ENCODE results near the gene CCDC18. TPM values are rescaled to one million over a fixed set of nuclear protein-coding genes. Genes with fewer than 3 reads are reported as not detected.
"Not testable (repeated sequence)": the region's sequence is repeated elsewhere in the genome, so short reads cannot be mapped to it uniquely, and the experiment has no call there.

CCDC18 gene
- total and polyA plus RNA-seq, 4 donors = 2.7 to 8.5 (median 7.2) TPM

GRCh38 chr1:93275634-93276295, 95.2 kb downstream of the CCDC18 start:
- H3K4me1 ChIP-seq (ENCODE audit: control insufficient read depth in 4 of 4, insufficient read depth in 4 of 4, low read length in 3 of 4) = peaks cover 1 to 17% (median 8%) of the 10 kb centered on the region in 4 donors
- no peaks in the 10 kb centered on the region for H3K36me3 ChIP-seq (ENCODE audit: control insufficient read depth in 4 of 4, insufficient read depth in 3 of 4, low read depth in 1 of 4, low read length in 3 of 4)
- no peak for DNase-seq (ENCODE audit: low spot score)
- H3K27me3 ChIP-seq (ENCODE audit: control insufficient read depth in 4 of 4, insufficient read depth in 4 of 4, low read length in 3 of 4) = no peaks in the 10 kb centered on the region
- H3K9ac ChIP-seq (ENCODE audit: low read depth in 1 of 2, low read length in 2 of 2) = peak overlapping the region in 1 of 2 donors; percentile 27
- H3K9me3 ChIP-seq (ENCODE audit: control insufficient read depth in 4 of 4, low read length in 3 of 4) = peaks cover 0 to 5% (median 0%) of the 10 kb centered on the region in 4 donors
- WGBS = 35% methylated on average over 5 of the region's 5 CpGs
- H3K4me3 ChIP-seq (ENCODE audit: low read depth in 1 of 3, low read length in 3 of 3) = peak overlapping the region in 1 of 3 donors; percentile 42
- TF ChIP-seq NR2F2 (IDR thresholded peaks at IDR 0.05) = no peak
- peak; percentile 8 for TF ChIP-seq FOXA1 (IDR thresholded peaks at IDR 0.05)
- TF ChIP-seq SP1 (IDR thresholded peaks at IDR 0.05) = peak; percentile 97
- TF ChIP-seq REST (IDR thresholded peaks at IDR 0.05) = peak; percentile 76
- TF ChIP-seq FOXA2 (IDR thresholded peaks at IDR 0.05) = peak; percentile 31
- TF ChIP-seq ATF3 (IDR thresholded peaks at IDR 0.05) = peak; percentile 58
- TF ChIP-seq RAD21 (IDR thresholded peaks at IDR 0.05) = peak in 1 of 2 donors; percentile 27
- peak in 1 of 2 donors; percentile 60 for TF ChIP-seq JUND (IDR thresholded peaks at IDR 0.05)
- TF ChIP-seq YY1 (IDR thresholded peaks at IDR 0.05) = peak; percentile 96
- peak; percentile 61 for TF ChIP-seq TAF1 (conservative IDR thresholded peaks at IDR 0.05)
- peak in 1 of 2 donors; percentile 35 for TF ChIP-seq EGR1 (IDR thresholded peaks at IDR 0.05; ENCODE audit: low read depth in 2 of 2)
- no peak for TF ChIP-seq CTCF (IDR thresholded peaks at IDR 0.05; ENCODE audit: low read depth, low read length, missing input control)
- TF ChIP-seq GABPA (IDR thresholded peaks at IDR 0.05 in 1 of 2, conservative IDR thresholded peaks at IDR 0.05 in 1 of 2) = no peak
- peak; percentile 67 for TF ChIP-seq ZBTB33 (IDR thresholded peaks at IDR 0.05)
- TF ChIP-seq RXRA (IDR thresholded peaks at IDR 0.05) = peak; percentile 96
- peak; percentile 32 for TF ChIP-seq MAX (IDR thresholded peaks at IDR 0.05)
- peak; percentile 67 to 70 for TF ChIP-seq HNF4A (conservative IDR thresholded peaks at IDR 0.05)
- peak; percentile 52 for TF ChIP-seq HNF4G (IDR thresholded peaks at IDR 0.05)
- peak overlapping the region; percentile 72 for H3K27ac ChIP-seq (ENCODE audit: low read depth in 1 of 2, low read length in 2 of 2)

- DNase-seq (ENCODE audit: low spot score) = not testable (repeated sequence)
- peaks cover 1 to 17% (median 8%) of the 10 kb centered on the region in 4 donors for H3K4me1 ChIP-seq (ENCODE audit: control insufficient read depth in 4 of 4, insufficient read depth in 4 of 4, low read length in 3 of 4)
- WGBS = 22% methylated on average over 3 of the region's 3 CpGs
Observed at GRCh38 chr1:93277530-93277929, 97.0 kb downstream of the CCDC18 start.

More at GRCh38 chr1:93277530-93277929, 97.0 kb downstream of the CCDC18 start:
- H3K27ac ChIP-seq (ENCODE audit: low read depth in 1 of 2, low read length in 2 of 2); H3K36me3 ChIP-seq (ENCODE audit: control insufficient read depth in 4 of 4, insufficient read depth in 3 of 4, low read depth in 1 of 4, low read length in 3 of 4); H3K4me3 ChIP-seq (ENCODE audit: low read depth in 1 of 3, low read length in 3 of 3); H3K27me3 ChIP-seq (ENCODE audit: control insufficient read depth in 4 of 4, insufficient read depth in 4 of 4, low read length in 3 of 4); H3K9me3 ChIP-seq (ENCODE audit: control insufficient read depth in 4 of 4, low read length in 3 of 4); H3K9ac ChIP-seq (ENCODE audit: low read depth in 1 of 2, low read length in 2 of 2): not testable (repeated sequence)
